BE2C (cell line): ENCODE measurements around the gene CHI3L2.

ENCODE experiments used
- DNase-seq: peaks from one replicate; pipeline ENCODE4 v3.0.0-alpha.2; 2020
- H3K27me3 ChIP-seq: fragments of 250-450 bp; sonication (Bioruptor Pico); 2 replicates; pipeline ENCODE4 v1.5.1; 2020; ENCODE audit warnings: mild to moderate bottlenecking
- H3K36me3 ChIP-seq: fragments of 250-450 bp; sonication (Bioruptor Pico); 2 replicates; pipeline ENCODE4 v1.5.1; 2020; ENCODE audit warnings: mild to moderate bottlenecking
- H3K4me1 ChIP-seq: fragments of 250-450 bp; sonication (Bioruptor Pico); 2 replicates; pipeline ENCODE4 v1.5.1; 2020
- H3K4me3 ChIP-seq: 2 replicates; pipeline ENCODE4 v1.5.1; 2011; ENCODE audit warnings: low read depth, low read length
- H3K9me3 ChIP-seq: fragments of 250-450 bp; sonication (Bioruptor Pico); 2 replicates; pipeline ENCODE4 v1.5.1; 2020
- CTCF ChIP-seq: IDR thresholded peaks from 2 replicates; pipeline ENCODE4 v1.5.1; 2012; ENCODE audit warnings: mild to moderate bottlenecking, low read depth, low read length

The CHI3L2 gene

GRCh38 chr1:111285879-111286278 lies 58.4 kb downstream of the CHI3L2 start:
- peaks cover 11% of the 10 kb centered on the region for H3K27me3 ChIP-seq
- DNase-seq, result no peak
- H3K9me3 ChIP-seq, result no peaks in the 10 kb centered on the region
- TF ChIP-seq CTCF, result no peak
- no peaks in the 10 kb centered on the region for H3K4me1 ChIP-seq
- H3K36me3 ChIP-seq, result no peaks in the 10 kb centered on the region
- no peak overlapping the region for H3K4me3 ChIP-seq

- TF ChIP-seq CTCF, result no peak
- no peak for DNase-seq
Observed at GRCh38 chr1:111286912-111287311, 59.4 kb downstream of the CHI3L2 start.

GRCh38 chr1:111289371-111289770 lies 61.9 kb downstream of the CHI3L2 start:
- peaks cover 11% of the 10 kb centered on the region for H3K27me3 ChIP-seq
- H3K36me3 ChIP-seq, result no peaks in the 10 kb centered on the region
- TF ChIP-seq CTCF, result no peak
- no peaks in the 10 kb centered on the region for H3K4me1 ChIP-seq
- H3K4me3 ChIP-seq, result no peak overlapping the region
- no peak for DNase-seq
- no peaks in the 10 kb centered on the region for H3K9me3 ChIP-seq

More at GRCh38 chr1:111286912-111287311, 59.4 kb downstream of the CHI3L2 start:
- Histone ChIP-seq H3K36me3 (no peaks in the 10 kb centered on the region), H3K9me3 (no peaks in the 10 kb centered on the region), H3K27me3 (peaks cover 11% of the 10 kb centered on the region), H3K4me1 (no peaks in the 10 kb centered on the region), H3K4me3 (no peak overlapping the region)

- TF ChIP-seq CTCF, result no peak
- no peak overlapping the region for H3K4me3 ChIP-seq
- H3K9me3 ChIP-seq, result no peaks in the 10 kb centered on the region
- H3K36me3 ChIP-seq, result no peaks in the 10 kb centered on the region
- no peaks in the 10 kb centered on the region for H3K4me1 ChIP-seq
- peaks cover 11% of the 10 kb centered on the region for H3K27me3 ChIP-seq
- no peak for DNase-seq
Observed at GRCh38 chr1:111290104-111290503, 62.6 kb downstream of the CHI3L2 start.

GRCh38 chr1:111290630-111291029 lies 63.1 kb downstream of the CHI3L2 start, which contains the start of gene CHIA:
CHIA (plus strand) TSS chr1:111290851; CDS start chr1:111310468, 19,617 bp downstream.
- Histone ChIP-seq H3K36me3 (no peaks in the 10 kb centered on the region), H3K4me3 (no peak within 1 kb of the TSS), H3K27me3 (peaks cover 11% of the 10 kb centered on the region), H3K9me3 (no peaks in the 10 kb centered on the region), H3K4me1 (no peaks in the 10 kb centered on the region)
- TF ChIP-seq CTCF, result no peak
- DNase-seq, result no peak
